ENCODE measurements around the gene CFAP251.

GRCh38 chr12:122018457-122018856, 100.1 kb downstream of the CFAP251 start:
- TF ChIP-seq CTCF (IDR thresholded peaks at IDR 0.05; ENCODE audit: poor library complexity, severe bottlenecking) = no peak
- TF ChIP-seq POLR2AphosphoS5 (IDR thresholded peaks at IDR 0.05) = no peak
- TF ChIP-seq REST (IDR thresholded peaks at IDR 0.05; ENCODE audit: borderline replicate concordance) = no peak
- no peak for TF ChIP-seq RAD21 (conservative IDR thresholded peaks at IDR 0.05)
- no peak for TF ChIP-seq SMC3 (conservative IDR thresholded peaks at IDR 0.05; ENCODE audit: poor library complexity)
- TF ChIP-seq EZH2 (IDR thresholded peaks at IDR 0.05; ENCODE audit: borderline replicate concordance, insufficient read depth, low read length, poor library complexity, severe bottlenecking) = no peak
- no peak for TF ChIP-seq MXI1 (conservative IDR thresholded peaks at IDR 0.05; ENCODE audit: poor library complexity, severe bottlenecking)
